Karpas-422 (cell line): ENCODE measurements around the gene CLK2. TPM values are rescaled to one million over a fixed set of nuclear protein-coding genes. Genes with fewer than 3 reads are reported as not detected.

Experiments
- DNase-seq: peaks from one replicate; pipeline ENCODE4 v3.0.0-alpha.2; 2015
- H2AFZ ChIP-seq: fragments of 200-600 bp; sonication (generic); 2 replicates; pipeline ENCODE4 v1.6.1; 2014; ENCODE audit warnings: antibody characterized with exemption, low read length, mixed read lengths
- H3K27ac ChIP-seq: fragments of 200-600 bp; sonication (generic); 2 replicates; pipeline ENCODE4 v1.5.1; 2014; ENCODE audit warnings: mild to moderate bottlenecking, low read length, moderate library complexity
- H3K27me3 ChIP-seq: fragments of 200-600 bp; sonication (generic); 2 replicates; pipeline ENCODE4 v1.6.1; 2014; ENCODE audit warnings: low read length, mixed read lengths
- H3K36me3 ChIP-seq: fragments of 200-600 bp; sonication (generic); 2 replicates; pipeline ENCODE4 v1.6.1; 2014; ENCODE audit warnings: low read length, mixed read lengths; ENCODE audit not compliant: insufficient read depth
- H3K4me1 ChIP-seq: fragments of 200-600 bp; sonication (generic); 2 replicates; pipeline ENCODE4 v1.6.1; 2014; ENCODE audit warnings: mild to moderate bottlenecking, low read length, mixed read lengths
- H3K4me2 ChIP-seq: fragments of 200-600 bp; sonication (generic); 2 replicates; pipeline ENCODE4 v1.6.1; 2014; ENCODE audit warnings: low read length, low read depth, mild to moderate bottlenecking; ENCODE audit not compliant: poor library complexity, severe bottlenecking
- H3K4me3 ChIP-seq: fragments of 200-600 bp; sonication (generic); 2 replicates; pipeline ENCODE4 v1.5.1; 2014; ENCODE audit warnings: mild to moderate bottlenecking, antibody characterized with exemption, low read length, mixed read lengths
- H3K79me2 ChIP-seq: fragments of 200-600 bp; sonication (generic); 2 replicates; pipeline ENCODE4 v1.6.1; 2014; ENCODE audit warnings: mild to moderate bottlenecking, low read length, mixed read lengths
- H3K9ac ChIP-seq: fragments of 200-600 bp; sonication (generic); 2 replicates; pipeline ENCODE4 v1.6.0; 2014; ENCODE audit warnings: low read length
- H3K9me2 ChIP-seq: fragments of 200-600 bp; sonication (generic), shearing (Covaris generic); replicated peaks from 2 replicates; pipeline ENCODE4 v1.6.0; 2014; ENCODE audit warnings: mild to moderate bottlenecking, low read length, moderate library complexity; ENCODE audit not compliant: insufficient read depth
- H3K9me3 ChIP-seq: fragments of 300-700, 200-600 bp; sonication (generic); 2 replicates; pipeline ENCODE4 v1.6.1; 2014; ENCODE audit warnings: low read length, mixed read lengths
- H4K20me1 ChIP-seq: fragments of 200-600 bp; sonication (generic); 2 replicates; pipeline ENCODE4 v1.6.1; 2014; ENCODE audit warnings: mild to moderate bottlenecking, antibody characterized with exemption, low read length, low read depth; ENCODE audit not compliant: insufficient read depth
- total RNA-seq: library from RNA; depleted of rRNA; stranded (reverse); fragments of >200 nt; shearing (Covaris generic); gene quantifications from 2 replicates; pipeline ENCODE4 v1.2.3, GENCODE V29; 2014; ENCODE audit warnings: low replicate concordance

The CLK2 gene
- total RNA-seq, 1 experiment from 2014 or later, result 78.7 TPM

GRCh38 chr1:155301342-155301841 is 28.1 kb upstream of the CLK2 start, which contains the start of gene PKLR:
PKLR (minus strand) TSS chr1:155301438; CDS start chr1:155301395, 43 bp downstream.
- DNase-seq, result no peak
- no peaks in the 10 kb centered on the region for H3K36me3 ChIP-seq
- no peaks in the 10 kb centered on the region for H3K27me3 ChIP-seq
- no peak within 1 kb of the TSS for H2AFZ ChIP-seq
- no peaks in the 10 kb centered on the region for H4K20me1 ChIP-seq
- no peaks in the 10 kb centered on the region for H3K9me3 ChIP-seq
- no peak within 1 kb of the TSS for H3K9ac ChIP-seq
- no peaks in the 10 kb centered on the region for H3K9me2 ChIP-seq
- H3K27ac ChIP-seq, result no peak within 1 kb of the TSS
- no peaks in the 10 kb centered on the region for H3K79me2 ChIP-seq
- H3K4me3 ChIP-seq, result no peak within 1 kb of the TSS
- peaks cover 2% of the 10 kb centered on the region; the same call in 1 of the 2 replicates for H3K4me1 ChIP-seq
- no peak within 1 kb of the TSS for H3K4me2 ChIP-seq

- no peak overlapping the region for H3K9ac ChIP-seq
- H4K20me1 ChIP-seq, result no peaks in the 10 kb centered on the region
Measured at GRCh38 chr1:155300553-155301329, 27.4 kb upstream of the CLK2 start.

DNA sequence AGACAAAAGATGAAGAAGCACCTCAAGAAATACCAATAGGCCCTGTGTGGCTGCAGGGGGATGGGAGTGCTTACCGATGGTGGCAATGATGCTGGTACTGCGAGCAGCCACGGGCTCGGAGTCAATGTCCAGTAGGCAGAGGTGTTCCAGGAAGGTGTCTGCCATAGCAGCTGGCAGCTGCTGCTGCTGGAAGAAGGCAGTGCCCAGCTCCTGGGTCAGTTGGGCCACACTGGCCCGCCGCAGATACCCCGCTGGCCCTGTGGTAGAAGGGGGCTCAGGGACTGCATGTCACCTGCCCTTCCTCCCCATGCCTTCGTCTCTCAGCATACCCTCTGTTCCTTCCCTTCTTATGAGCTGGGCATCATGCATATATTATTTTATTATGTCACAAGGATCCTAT is 26.7 kb upstream of the CLK2 start:
- H4K20me1 ChIP-seq, result no peaks in the 10 kb centered on the region
- no peak overlapping the region for H2AFZ ChIP-seq
- no peak overlapping the region for H3K27ac ChIP-seq
- H3K4me1 ChIP-seq, result peaks cover 2% of the 10 kb centered on the region; the same call in 1 of the 2 replicates
- H3K9me3 ChIP-seq, result no peaks in the 10 kb centered on the region
- H3K36me3 ChIP-seq, result no peaks in the 10 kb centered on the region
- no peak overlapping the region for H3K4me2 ChIP-seq
- H3K9me2 ChIP-seq, result no peaks in the 10 kb centered on the region
- H3K27me3 ChIP-seq, result no peaks in the 10 kb centered on the region
- DNase-seq, result no peak
- H3K9ac ChIP-seq, result no peak overlapping the region
- H3K4me3 ChIP-seq, result no peak overlapping the region
- no peaks in the 10 kb centered on the region for H3K79me2 ChIP-seq

More at GRCh38 chr1:155300553-155301329, 27.4 kb upstream of the CLK2 start:
- Histone ChIP-seq H3K4me3 (no peak overlapping the region), H3K27me3 (no peaks in the 10 kb centered on the region), H3K79me2 (no peaks in the 10 kb centered on the region), H3K9me2 (no peaks in the 10 kb centered on the region), H2AFZ (no peak overlapping the region), H3K27ac (no peak overlapping the region), H3K4me2 (no peak overlapping the region), H3K36me3 (no peaks in the 10 kb centered on the region), H3K4me1 (peaks cover 2% of the 10 kb centered on the region; the same call in 1 of the 2 replicates), H3K9me3 (no peaks in the 10 kb centered on the region)
- DNase-seq, result no peak

GRCh38 chr1:155297384-155297783 is 24.1 kb upstream of the CLK2 start:
- no peak for DNase-seq
- H3K4me3 ChIP-seq, result no peak overlapping the region
- H3K79me2 ChIP-seq, result no peaks in the 10 kb centered on the region
- H3K9me3 ChIP-seq, result no peaks in the 10 kb centered on the region
- no peaks in the 10 kb centered on the region for H3K36me3 ChIP-seq
- H3K4me1 ChIP-seq, result peaks cover 2% of the 10 kb centered on the region; the same call in 1 of the 2 replicates
- H3K9me2 ChIP-seq, result no peaks in the 10 kb centered on the region
- no peak overlapping the region for H2AFZ ChIP-seq
- no peaks in the 10 kb centered on the region for H4K20me1 ChIP-seq
- no peak overlapping the region for H3K27ac ChIP-seq
- H3K9ac ChIP-seq, result no peak overlapping the region
- no peak overlapping the region for H3K4me2 ChIP-seq
- H3K27me3 ChIP-seq, result no peaks in the 10 kb centered on the region

GRCh38 chr1:155296661-155297060 is 23.4 kb upstream of the CLK2 start:
- H3K79me2 ChIP-seq, result no peaks in the 10 kb centered on the region
- no peaks in the 10 kb centered on the region for H3K27me3 ChIP-seq
- H3K4me1 ChIP-seq, result peaks cover 2% of the 10 kb centered on the region; the same call in 1 of the 2 replicates
- H2AFZ ChIP-seq, result no peak overlapping the region
- no peaks in the 10 kb centered on the region for H3K36me3 ChIP-seq
- no peak for DNase-seq
- no peaks in the 10 kb centered on the region for H3K9me2 ChIP-seq
- no peaks in the 10 kb centered on the region for H3K9me3 ChIP-seq
- H3K9ac ChIP-seq, result no peak overlapping the region
- H3K27ac ChIP-seq, result no peak overlapping the region
- H3K4me2 ChIP-seq, result no peak overlapping the region
- H4K20me1 ChIP-seq, result no peaks in the 10 kb centered on the region
- H3K4me3 ChIP-seq, result no peak overlapping the region

DNA sequence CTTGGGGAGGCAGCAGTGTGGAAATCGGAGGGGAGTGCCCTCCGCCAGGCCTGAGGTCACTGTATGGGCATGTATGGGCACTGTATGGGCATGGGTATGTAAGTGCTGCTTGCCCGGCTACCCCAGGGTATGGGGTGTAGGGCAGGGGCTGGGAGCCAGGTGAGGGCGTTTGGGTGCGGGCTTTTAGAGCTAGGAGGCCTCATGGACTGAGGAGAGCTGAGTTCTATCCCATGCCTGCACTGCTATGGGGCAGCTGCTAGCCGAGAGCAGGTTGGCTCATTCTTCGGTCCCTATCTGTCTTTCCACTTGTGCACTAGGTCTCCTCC is 22.6 kb upstream of the CLK2 start:
- no peaks in the 10 kb centered on the region for H3K27me3 ChIP-seq
- H3K9me2 ChIP-seq, result no peaks in the 10 kb centered on the region
- H3K36me3 ChIP-seq, result no peaks in the 10 kb centered on the region
- no peak overlapping the region for H3K27ac ChIP-seq
- H3K9me3 ChIP-seq, result no peaks in the 10 kb centered on the region
- H2AFZ ChIP-seq, result no peak overlapping the region
- H4K20me1 ChIP-seq, result no peaks in the 10 kb centered on the region
- DNase-seq, result no peak
- no peak overlapping the region for H3K9ac ChIP-seq
- H3K4me1 ChIP-seq, result peaks cover 2% of the 10 kb centered on the region; the same call in 1 of the 2 replicates
- H3K4me3 ChIP-seq, result no peak overlapping the region
- H3K79me2 ChIP-seq, result no peaks in the 10 kb centered on the region
- no peak overlapping the region for H3K4me2 ChIP-seq

DNA sequence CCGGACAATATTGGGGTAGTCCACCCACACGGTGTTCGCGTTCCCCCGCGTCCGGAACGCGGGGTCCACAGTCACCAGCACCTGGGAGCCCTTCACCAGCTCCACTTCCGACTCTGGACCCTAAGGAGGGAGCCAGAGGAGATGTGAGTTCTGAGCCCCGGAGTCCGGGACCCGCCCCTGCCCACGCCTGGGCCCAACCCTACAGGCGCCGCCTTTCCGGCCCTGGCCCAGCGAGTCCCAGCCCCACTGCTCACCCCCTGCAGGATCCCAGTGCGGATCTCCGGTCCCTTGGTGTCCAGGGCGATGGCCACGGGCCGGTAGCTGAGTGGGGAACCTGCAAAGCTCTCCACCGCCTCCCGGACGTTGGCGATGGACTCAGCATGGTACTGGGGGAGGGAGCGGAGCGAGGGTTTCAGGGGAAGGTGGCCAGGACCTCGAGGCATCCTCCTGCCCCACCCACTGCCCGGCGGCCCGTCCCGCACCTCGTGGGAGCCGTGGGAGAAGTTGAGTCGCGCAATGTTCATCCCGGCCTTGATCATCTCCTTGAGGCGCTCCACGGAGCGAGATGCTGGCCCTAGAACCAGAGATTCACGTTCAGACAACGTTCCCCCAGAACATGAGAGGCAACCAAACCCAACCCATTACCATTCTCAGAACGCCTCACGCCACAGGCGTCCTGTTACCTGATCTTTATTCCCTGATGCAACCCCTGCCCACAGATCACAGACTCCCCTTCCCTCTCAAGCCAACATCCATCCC is 22.1 kb upstream of the CLK2 start:
- Histone ChIP-seq H3K9me3 (no peaks in the 10 kb centered on the region), H2AFZ (no peak overlapping the region), H3K4me2 (no peak overlapping the region)

DNA sequence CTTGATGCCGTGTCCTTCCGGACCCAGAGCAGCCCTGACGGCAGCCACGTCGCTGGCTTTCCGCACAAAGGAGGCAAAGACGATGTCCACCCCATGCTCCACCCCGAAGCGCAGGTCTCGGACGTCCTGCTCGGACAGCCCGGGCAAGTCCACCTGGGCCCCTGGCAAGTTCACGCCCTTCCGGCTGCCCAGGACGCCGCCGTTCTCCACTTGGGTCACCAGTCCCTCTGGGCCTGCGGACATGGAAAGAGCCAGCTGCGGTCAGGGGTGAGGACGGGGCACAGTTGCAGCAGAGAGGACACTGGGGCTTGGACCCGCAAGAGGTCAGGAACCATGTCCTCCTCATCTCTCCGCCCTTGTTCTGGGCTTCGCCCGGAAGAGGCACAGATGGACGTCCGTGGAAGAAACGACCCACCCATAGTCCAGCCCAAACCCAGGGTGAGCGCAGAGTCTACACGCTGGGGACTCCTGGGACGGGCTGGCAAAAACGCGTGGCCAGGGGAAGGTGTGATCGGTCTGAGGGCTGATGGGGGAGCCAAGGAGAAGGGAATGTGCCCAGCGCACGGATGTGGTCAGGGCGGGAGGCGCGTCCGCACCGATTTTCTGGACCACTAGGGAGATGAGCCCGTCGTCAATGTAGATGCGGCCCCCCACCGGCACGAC is 21.3 kb upstream of the CLK2 start:
- no peak overlapping the region for H3K4me2 ChIP-seq
- no peak overlapping the region for H3K27ac ChIP-seq
- H4K20me1 ChIP-seq, result no peaks in the 10 kb centered on the region
- no peaks in the 10 kb centered on the region for H3K9me2 ChIP-seq
- H3K9me3 ChIP-seq, result no peaks in the 10 kb centered on the region
- no peak overlapping the region for H3K4me3 ChIP-seq
- no peaks in the 10 kb centered on the region for H3K36me3 ChIP-seq
- H3K27me3 ChIP-seq, result no peaks in the 10 kb centered on the region
- no peaks in the 10 kb centered on the region for H3K79me2 ChIP-seq
- no peak overlapping the region for H3K9ac ChIP-seq
- peaks cover 2% of the 10 kb centered on the region; the same call in 1 of the 2 replicates for H3K4me1 ChIP-seq
- DNase-seq, result no peak
- no peak overlapping the region for H2AFZ ChIP-seq

More for the DNA sequence above, 22.1 kb upstream of the CLK2 start:
- H3K36me3 ChIP-seq, result no peaks in the 10 kb centered on the region
- no peak for DNase-seq
- no peak overlapping the region for H3K27ac ChIP-seq
- no peaks in the 10 kb centered on the region for H3K79me2 ChIP-seq
- H4K20me1 ChIP-seq, result no peaks in the 10 kb centered on the region
- no peak overlapping the region for H3K4me3 ChIP-seq
- H3K9ac ChIP-seq, result no peak overlapping the region
- H3K4me1 ChIP-seq, result peaks cover 2% of the 10 kb centered on the region; the same call in 1 of the 2 replicates
- H3K9me2 ChIP-seq, result no peaks in the 10 kb centered on the region
- no peaks in the 10 kb centered on the region for H3K27me3 ChIP-seq
